Measurements from ENCODE around the gene C3orf33.
"Not testable (repeated sequence)": the region's sequence is repeated elsewhere in the genome, so short reads cannot be mapped to it uniquely, and the experiment has no call there.

The C3orf33 gene, protein sequence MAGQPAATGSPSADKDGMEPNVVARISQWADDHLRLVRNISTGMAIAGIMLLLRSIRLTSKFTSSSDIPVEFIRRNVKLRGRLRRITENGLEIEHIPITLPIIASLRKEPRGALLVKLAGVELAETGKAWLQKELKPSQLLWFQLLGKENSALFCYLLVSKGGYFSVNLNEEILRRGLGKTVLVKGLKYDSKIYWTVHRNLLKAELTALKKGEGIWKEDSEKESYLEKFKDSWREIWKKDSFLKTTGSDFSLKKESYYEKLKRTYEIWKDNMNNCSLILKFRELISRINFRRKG

DNA sequence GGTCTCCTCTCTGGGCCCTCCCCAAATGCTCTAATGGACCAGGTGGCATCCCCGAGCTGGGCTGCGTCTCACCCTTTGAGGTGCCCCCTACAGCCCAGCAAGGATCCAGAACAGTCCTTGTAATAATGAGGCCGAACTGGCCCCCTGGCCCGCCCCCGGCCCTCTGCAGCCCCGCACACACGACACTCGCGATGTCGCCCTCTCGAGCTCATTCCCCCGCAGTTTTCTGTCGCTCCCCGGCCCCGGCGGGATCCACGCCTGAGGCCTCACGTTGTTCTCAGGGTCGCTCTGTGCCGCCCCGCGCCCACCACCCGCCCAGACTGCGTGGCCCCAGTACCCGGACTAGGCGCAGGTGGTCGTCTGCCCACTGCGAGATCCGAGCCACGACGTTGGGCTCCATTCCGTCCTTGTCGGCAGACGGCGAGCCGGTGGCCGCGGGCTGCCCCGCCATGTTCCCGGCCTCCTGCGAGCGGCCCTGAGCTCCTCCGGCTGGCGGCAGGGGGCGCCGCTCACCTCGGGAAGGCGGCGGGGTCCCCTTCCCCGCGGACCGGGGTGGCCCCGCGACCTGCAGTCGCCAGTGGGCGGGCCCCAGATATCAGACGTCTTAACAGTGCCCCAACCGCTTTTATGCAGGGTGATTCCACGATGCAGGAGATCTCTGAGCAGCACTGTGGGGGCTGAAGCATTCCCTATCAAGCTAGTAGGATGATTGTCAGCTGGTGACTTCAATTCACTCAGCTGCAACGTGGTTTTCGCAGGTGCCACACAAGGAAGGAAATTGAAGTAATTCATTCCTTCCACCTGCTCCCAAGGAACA lies at the start of gene C3orf33:
TSS of gene C3orf33 (minus strand) at position 477 of the 817 bp plus-strand sequence. CDS start at position 451, 26 bp downstream.
- no peak for TF ChIP-seq GATA1 (IDR thresholded peaks at IDR 0.05; ENCODE audit: low read depth, low read length)
- TF ChIP-seq POLR2A (IDR thresholded peaks at IDR 0.05; ENCODE audit: low read length), result peak; percentile 67
- peak; percentile 90 to 93 for DNase-seq

DNA sequence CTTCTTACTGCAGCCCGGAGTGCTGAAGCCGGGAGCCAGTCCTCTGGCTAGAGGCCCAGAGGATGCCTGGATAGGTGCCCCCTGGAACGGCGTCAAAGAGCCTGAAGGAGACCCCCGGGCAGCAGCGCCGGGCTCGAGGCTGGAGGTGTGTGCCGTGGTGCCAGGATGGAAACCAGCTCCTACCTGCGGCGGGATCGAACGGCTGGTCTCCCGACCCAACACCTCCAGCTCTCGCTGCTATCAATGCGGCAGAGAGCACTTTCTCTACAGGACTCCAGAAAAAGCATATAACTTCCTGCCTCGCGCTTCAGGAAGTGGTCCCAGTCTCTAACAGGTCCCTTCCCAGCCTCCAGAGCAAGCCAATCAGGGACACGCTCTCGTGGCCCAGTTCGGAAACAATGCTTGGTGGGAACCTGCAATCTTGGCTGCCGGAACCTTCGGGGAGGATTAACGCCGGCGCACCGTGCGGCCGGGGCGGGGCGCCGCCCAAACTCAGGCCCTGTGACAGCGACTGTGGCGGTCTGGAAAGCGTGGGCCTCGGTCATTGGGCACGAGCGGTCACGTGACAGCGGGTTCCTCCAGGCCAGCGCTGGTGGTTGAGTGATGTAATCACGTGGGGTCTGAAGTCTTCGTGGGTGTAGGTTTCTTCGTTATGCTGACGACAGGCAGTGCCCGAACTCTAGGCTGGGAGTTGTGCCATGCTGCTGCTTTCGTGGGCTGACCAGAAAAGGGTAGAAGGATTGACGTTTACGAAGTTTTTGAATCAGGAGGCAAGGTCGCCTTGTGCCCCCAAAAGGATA lies 48.3 kb upstream of the C3orf33 start, which contains the start of gene SLC33A1:
TSS of gene SLC33A1 (minus strand) at position 287 of the 800 bp plus-strand sequence. CDS start 430 bp downstream, outside the sequence.
- TF ChIP-seq GATA1 (IDR thresholded peaks at IDR 0.05; ENCODE audit: low read depth, low read length), result no peak
- TF ChIP-seq POLR2A (IDR thresholded peaks at IDR 0.05; ENCODE audit: low read length), result peak; percentile 98
- DNase-seq, result peak; percentile 99 to 100

DNA sequence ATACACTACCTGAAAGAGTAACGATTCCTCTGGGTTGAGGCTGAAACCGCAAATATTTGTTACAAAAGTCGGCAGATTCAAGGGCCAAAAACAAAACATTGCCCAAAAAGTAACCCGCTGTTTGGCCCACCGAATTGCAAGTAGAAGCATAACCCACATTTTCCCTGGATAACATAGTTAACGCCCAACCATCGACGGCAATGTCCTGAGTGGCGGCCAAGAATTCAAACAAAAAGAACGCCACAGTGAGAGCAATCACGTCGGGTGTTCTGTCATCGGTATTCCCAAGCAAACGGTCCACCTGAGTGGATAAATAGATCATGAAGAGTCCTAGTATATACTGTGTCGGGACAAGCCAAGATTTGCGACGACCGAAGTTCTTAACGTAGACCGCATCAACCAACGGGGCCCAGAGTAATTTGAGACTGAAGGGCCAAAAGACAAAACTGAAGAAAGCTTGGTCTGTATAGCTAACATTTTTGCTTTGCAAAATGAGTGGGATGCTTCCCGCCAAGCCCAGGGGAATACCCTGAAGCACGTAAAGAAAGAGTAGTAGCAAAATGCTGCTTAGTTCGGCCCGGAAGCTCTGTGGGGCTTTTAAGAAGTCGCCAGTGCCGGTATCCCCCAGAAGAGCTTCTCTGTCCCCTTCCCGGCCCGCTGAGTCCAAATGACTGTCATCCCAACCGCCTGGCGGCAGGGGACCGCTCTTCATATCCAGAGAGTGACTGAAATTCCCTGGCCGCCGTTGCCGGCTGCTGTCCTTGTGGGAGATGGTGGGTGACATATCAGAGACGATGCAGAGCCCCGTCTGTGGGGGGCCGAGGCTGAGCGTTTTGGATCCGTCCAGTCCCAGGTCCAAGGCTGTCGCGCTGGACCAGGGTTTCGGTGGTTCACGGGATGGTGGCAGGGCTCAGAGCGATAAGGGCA lies 47.4 kb upstream of the C3orf33 start:
- TF ChIP-seq POLR2A (IDR thresholded peaks at IDR 0.05; ENCODE audit: low read length) (no peak), GATA1 (IDR thresholded peaks at IDR 0.05; ENCODE audit: low read depth, low read length) (no peak)
- peak; percentile 64 to 84 for DNase-seq

GRCh38 chr3:155852341-155852740 lies 46.3 kb upstream of the C3orf33 start:
- peak in 1 of 2 experiments; percentile 39 for DNase-seq
- no peak for TF ChIP-seq POLR2A (IDR thresholded peaks at IDR 0.05; ENCODE audit: low read length)

DNA sequence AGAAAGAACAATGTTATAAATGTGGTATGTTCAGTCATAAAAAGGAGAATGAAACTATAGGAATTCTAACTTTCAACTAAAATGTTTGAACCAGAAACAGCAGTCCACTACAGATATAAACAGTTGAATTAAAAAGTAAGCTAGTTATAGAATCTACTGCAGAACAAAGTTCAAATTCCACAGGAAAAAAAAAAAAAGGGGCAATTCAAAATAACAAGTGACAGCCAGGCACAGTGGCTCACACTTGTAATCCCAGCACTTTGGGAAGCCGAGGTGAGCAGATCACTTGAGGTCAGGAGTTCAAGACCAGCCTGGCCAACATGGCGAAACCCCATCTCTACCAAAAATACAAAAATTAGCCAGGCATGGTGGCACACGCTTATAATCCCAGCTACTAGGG lies 43.3 kb upstream of the C3orf33 start:
- not testable (repeated sequence) for DNase-seq

- TF ChIP-seq GATA1 (IDR thresholded peaks at IDR 0.05; ENCODE audit: low read depth, low read length) (no peak), POLR2A (IDR thresholded peaks at IDR 0.05; ENCODE audit: low read length) (no peak)
- DNase-seq, result no peak
Measured at GRCh38 chr3:155847993-155848392, 41.9 kb upstream of the C3orf33 start.

- no peak for TF ChIP-seq GATA1 (IDR thresholded peaks at IDR 0.05; ENCODE audit: low read depth, low read length)
- TF ChIP-seq POLR2A (IDR thresholded peaks at IDR 0.05; ENCODE audit: low read length), result no peak
- DNase-seq, result no peak
Measured at GRCh38 chr3:155846119-155846518, 40.0 kb upstream of the C3orf33 start.

DNA sequence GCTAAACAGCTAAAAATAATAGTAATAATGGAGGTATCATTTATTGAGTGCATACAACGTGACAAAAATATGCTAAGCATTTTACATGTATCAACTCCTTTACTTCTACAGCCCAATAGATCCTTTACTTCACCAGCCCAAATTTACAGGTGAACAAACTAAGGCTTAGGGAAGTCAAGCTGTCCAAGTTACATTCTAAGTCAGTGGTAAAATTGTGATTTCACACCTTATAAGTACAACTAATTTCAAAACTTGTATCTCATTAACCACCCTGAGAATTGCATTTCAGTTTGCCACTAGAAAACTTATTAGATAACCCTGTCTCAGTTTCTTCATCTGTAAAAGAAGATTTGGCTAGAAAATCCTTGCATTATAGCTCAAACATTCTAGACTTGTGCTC lies 37.5 kb upstream of the C3orf33 start:
- no peak for DNase-seq
- no peak for TF ChIP-seq GATA1 (IDR thresholded peaks at IDR 0.05; ENCODE audit: low read depth, low read length)
- TF ChIP-seq POLR2A (IDR thresholded peaks at IDR 0.05; ENCODE audit: low read length), result no peak

- TF ChIP-seq POLR2A (IDR thresholded peaks at IDR 0.05; ENCODE audit: low read length), result no peak
- no peak for TF ChIP-seq GATA1 (IDR thresholded peaks at IDR 0.05; ENCODE audit: low read depth, low read length)
- DNase-seq, result no peak
Measured at GRCh38 chr3:155835341-155836071, 29.4 kb upstream of the C3orf33 start.

GRCh38 chr3:155828490-155829098 lies 22.5 kb upstream of the C3orf33 start:
- peak; percentile 25 for TF ChIP-seq POLR2A (IDR thresholded peaks at IDR 0.05; ENCODE audit: low read length)
- DNase-seq, result peak; percentile 47 to 80

DNA sequence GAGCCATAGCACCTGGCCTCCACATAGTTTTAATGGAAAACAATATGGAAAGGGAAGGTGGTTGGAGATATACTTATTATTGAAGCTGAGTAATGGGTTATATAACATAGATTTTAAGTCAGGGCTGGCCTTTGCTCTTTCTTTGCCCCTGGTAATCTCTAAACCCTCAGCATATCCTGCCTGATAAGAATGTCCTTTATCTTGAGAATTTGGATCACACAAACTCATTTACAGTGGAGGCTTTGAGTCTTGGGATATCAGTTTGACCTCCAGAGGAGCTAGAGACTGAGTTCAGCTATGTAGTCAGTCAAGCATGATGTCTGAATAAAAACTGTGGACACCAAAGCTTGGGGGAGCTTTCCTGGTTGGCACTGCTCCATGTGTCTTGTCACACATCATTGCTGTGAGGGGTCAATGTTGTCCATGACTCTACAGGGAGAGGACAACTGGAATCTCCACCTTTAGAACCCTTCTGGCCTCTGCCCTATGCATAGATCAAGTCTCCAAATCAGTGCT lies 9.0 kb upstream of the C3orf33 start:
- no peak for TF ChIP-seq POLR2A (IDR thresholded peaks at IDR 0.05; ENCODE audit: low read length)
- TF ChIP-seq GATA1 (IDR thresholded peaks at IDR 0.05; ENCODE audit: low read depth, low read length), result no peak
- peak in 1 of 2 experiments; percentile 50 for DNase-seq

DNA sequence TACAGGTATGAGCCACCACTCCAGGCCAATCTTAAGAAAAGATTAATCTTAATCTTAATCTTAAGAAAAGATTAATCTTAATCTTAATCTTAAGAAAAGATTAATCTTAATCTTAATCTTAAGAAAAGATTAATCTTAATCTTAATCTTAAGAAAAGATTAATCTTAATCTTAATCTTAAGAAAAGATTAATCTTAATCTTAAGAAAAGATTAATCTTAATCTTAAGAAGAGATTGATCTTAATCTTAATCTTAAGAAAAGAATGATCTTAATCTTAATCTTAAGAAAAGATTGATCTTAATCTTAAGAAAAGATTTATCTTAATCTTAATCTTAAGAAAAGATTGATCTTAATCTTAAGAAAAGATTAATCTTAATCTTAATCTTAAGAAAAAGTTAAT lies 7.1 kb upstream of the C3orf33 start:
- DNase-seq, result not testable (repeated sequence)

Measured in erythroblast (primary cell).